PC-3 (cell line): ENCODE results near the gene CAMKK2.
"Not testable (repeated sequence)": the region's sequence is repeated elsewhere in the genome, so short reads cannot be mapped to it uniquely, and the experiment has no call there.

ENCODE experiments used
- CTCF ChIP-seq: fragments of 300-600 bp; sonication (generic); conservative IDR thresholded peaks from 2 replicates; pipeline ENCODE4 v1.5.1; 2017; ENCODE audit warnings: antibody characterized with exemption, low read depth, mild to moderate bottlenecking, low read length
- EZH2 ChIP-seq: fragments of 300-600 bp; sonication (generic); IDR thresholded peaks from one replicate; pipeline ENCODE4 v1.6.1; 2017; ENCODE audit warnings: antibody characterized with exemption, mild to moderate bottlenecking, low read length; ENCODE audit not compliant: unreplicated experiment

DNA sequence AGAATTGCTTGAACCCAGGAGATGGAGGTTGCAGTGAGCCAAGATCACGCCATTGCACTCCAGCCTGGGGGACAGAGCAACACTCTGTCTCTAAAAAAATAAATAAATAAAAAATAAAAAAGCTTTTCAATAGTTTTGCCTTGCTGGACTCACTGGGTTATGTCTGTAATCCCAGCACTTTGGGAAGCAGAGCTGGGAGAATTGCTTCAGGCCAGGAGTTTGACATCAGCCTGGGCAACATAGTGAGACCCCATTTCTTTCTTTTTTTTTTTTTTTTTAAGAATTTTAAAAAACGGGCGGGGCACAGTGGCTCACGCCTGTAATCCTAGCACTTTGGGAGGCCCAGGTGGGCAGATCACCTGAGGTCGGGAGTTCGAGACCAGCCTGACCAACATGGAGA is 95.4 kb downstream of the CAMKK2 start:
- TF ChIP-seq CTCF, EZH2: not testable (repeated sequence)
